Coronary artery (tissue), 2 donors: Measurements from ENCODE around the gene RAE1.
A peak's percentile ranks its signal among the peaks of the same experiment; 100 is the strongest.

ENCODE experiments used
- DNase-seq: peaks from one replicate; pipeline ENCODE4 v3.0.0-alpha.2; 2017; ENCODE audit warnings: low spot score
- H3K27ac ChIP-seq, 2 donors: fragments of 200-600 bp; sonication (generic); one replicate each; pipeline ENCODE4 v1.5.1; 2016 to 2019
- H3K4me3 ChIP-seq: fragments of 200-600 bp; sonication (generic); 2 replicates; pipeline ENCODE4 v1.5.1; 2016; ENCODE audit warnings: mild to moderate bottlenecking, moderate library complexity
- CTCF ChIP-seq: fragments of 200-600 bp; sonication (generic); IDR thresholded peaks from one replicate; pipeline ENCODE4 v1.5.1; 2019; ENCODE audit warnings: antibody characterized with exemption

Gene RAE1

GRCh38 chr20:57396984-57397692 lies 46.1 kb downstream of the RAE1 start:
- Histone ChIP-seq H3K27ac (peak overlapping the region in 1 of 2 donors; percentile 24), H3K4me3 (no peak overlapping the region)
- TF ChIP-seq CTCF, result no peak
- DNase-seq, result no peak

GRCh38 chr20:57397693-57398108 lies 46.6 kb downstream of the RAE1 start:
- TF ChIP-seq CTCF, result no peak
- DNase-seq, result no peak
- Histone ChIP-seq H3K27ac (peak overlapping the region in 1 of 2 donors; percentile 24), H3K4me3 (no peak overlapping the region)

DNA sequence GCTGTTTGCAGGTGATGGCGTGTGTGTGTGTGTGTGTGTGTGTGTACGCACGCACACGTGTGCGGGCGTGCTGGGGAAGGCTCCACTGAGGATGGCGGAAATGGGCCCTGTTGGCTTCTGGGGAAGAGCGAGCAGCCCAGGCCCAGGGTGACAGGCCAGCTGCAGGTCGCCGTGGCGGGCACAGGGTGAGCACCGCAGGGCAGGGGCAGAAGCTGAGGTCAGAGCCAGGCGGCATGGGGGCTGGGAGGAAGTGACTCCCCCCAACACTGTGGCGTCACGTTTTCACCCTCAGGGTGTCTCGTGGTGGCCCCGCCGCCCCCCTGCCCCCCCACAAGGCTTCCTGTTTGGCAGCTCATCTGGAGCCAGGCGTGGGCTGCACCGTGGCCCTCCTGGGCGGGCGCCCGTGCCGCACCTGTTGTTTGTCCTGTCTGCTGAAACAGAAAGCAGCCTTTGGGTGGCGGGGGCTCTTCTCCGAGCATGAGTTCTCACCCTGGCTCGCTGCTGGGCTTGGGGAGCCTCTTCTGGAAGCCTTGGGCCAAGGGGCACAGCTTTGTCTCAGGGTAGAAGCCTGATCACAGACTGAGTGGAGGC lies 47.3 kb downstream of the RAE1 start:
- TF ChIP-seq CTCF, result no peak
- Histone ChIP-seq H3K4me3 (peak overlapping the region; percentile 16), H3K27ac (peak overlapping the region in 1 of 2 donors; percentile 39)
- no peak for DNase-seq

- DNase-seq, result no peak
- Histone ChIP-seq H3K27ac (peak overlapping the region; percentile 3 to 39), H3K4me3 (no peak overlapping the region)
- no peak for TF ChIP-seq CTCF
Observed at GRCh38 chr20:57398901-57399535, 48.0 kb downstream of the RAE1 start.

DNA sequence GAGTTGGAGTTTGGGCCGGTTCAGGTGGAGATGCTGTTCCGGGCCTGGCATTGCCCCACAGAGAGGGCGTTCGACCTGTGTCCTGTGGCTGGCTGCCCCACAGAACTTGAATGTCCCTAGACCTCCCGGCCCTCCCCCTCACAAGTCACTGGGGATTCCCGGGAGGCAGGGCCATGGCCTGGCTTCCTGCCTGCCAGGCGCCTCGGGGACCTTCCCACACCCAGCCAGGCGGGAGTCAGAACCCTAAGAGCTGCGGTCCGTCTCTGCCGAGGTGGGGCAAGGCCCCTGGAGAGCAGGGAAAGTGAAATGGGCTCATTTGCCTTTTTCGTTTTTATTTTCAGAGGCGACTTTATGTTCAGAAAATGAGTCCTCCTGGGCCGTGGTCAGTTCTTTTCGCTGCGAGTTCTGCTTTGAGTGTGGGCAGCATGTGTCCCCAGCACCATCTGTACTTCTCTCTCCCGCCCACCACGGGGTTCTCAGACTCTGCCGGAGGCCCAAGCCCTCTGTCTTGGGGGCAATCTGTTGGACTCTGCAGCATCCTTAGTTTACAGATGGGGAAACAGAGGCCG lies 48.6 kb downstream of the RAE1 start:
- no peak for DNase-seq
- TF ChIP-seq CTCF, result no peak
- Histone ChIP-seq H3K27ac (peak overlapping the region; percentile 3 to 5), H3K4me3 (no peak overlapping the region)

DNA sequence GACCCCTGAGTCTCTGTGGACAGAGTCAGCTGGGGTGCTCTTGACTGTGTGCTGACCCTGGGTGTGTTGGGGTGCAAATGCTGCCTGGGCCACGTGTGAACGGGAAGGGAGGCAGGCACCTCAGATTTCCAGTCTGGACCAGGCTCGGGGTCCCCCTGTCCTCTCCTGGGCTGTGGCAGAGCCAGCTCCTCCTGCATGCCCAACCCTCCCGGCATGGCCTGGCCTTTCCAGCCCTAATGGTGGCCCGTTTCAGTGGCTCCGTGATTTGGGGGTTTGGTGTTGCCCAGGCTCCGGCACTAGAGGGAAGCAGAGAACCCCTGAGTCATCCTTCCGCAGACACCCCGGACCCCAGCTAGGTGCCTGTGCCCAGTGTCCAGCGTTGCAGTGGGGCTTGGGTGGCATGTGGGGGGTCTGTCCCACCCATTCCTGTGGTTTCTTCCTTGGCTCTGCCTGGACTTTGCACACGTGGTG lies 49.2 kb downstream of the RAE1 start:
- H3K4me3 ChIP-seq, result no peak overlapping the region
- H3K27ac ChIP-seq, result peak overlapping the region in 1 of 2 donors; percentile 3
- DNase-seq, result no peak
- TF ChIP-seq CTCF, result no peak
